Measurements from ENCODE around the gene RECK. TPM values are rescaled to one million over a fixed set of nuclear protein-coding genes. Genes with fewer than 3 reads are reported as not detected.
A peak's percentile ranks its signal among the peaks of the same experiment; 100 is the strongest.
"Not testable (repeated sequence)": the region's sequence is repeated elsewhere in the genome, so short reads cannot be mapped to it uniquely, and the experiment has no call there.

Gene RECK
- total RNA-seq, 1 donor from 2014 or later: 4.5 TPM

- ATAC-seq: no peak
- intact Hi-C loops (cut with micrococcal nuclease): no loop called here
- DNase-seq: no peak
These were observed 107.9 kb downstream of the RECK start for GRCh38 chr9:36144309-36145232.

- intact Hi-C loops (cut with micrococcal nuclease): no loop called here
- DNase-seq (no peak), ATAC-seq (no peak)
These were observed 109.3 kb downstream of the RECK start for GRCh38 chr9:36145970-36146369.

DNA sequence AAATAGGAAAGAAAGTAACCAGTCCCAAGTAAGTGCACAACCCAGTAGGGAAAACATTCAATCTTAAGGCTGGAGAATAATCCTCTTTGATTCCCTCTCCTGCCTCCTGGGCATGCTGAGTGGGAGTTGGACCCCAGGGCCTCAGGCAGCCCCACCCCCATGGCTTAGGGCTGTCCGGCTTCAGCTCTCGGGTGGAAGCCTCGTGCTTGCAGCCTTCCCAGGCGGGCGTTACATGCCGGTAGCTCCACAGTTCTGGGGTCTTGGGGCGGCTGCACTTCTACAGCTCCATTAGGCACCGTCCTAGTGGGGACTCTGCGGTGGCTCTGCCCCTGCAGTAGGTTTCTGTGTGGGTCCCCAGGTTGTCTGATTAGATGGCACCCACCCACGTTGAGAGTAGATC is 109.9 kb downstream of the RECK start:
- intact Hi-C loops (cut with micrococcal nuclease): no loop called here
- ATAC-seq (no peak), DNase-seq (no peak)

DNA sequence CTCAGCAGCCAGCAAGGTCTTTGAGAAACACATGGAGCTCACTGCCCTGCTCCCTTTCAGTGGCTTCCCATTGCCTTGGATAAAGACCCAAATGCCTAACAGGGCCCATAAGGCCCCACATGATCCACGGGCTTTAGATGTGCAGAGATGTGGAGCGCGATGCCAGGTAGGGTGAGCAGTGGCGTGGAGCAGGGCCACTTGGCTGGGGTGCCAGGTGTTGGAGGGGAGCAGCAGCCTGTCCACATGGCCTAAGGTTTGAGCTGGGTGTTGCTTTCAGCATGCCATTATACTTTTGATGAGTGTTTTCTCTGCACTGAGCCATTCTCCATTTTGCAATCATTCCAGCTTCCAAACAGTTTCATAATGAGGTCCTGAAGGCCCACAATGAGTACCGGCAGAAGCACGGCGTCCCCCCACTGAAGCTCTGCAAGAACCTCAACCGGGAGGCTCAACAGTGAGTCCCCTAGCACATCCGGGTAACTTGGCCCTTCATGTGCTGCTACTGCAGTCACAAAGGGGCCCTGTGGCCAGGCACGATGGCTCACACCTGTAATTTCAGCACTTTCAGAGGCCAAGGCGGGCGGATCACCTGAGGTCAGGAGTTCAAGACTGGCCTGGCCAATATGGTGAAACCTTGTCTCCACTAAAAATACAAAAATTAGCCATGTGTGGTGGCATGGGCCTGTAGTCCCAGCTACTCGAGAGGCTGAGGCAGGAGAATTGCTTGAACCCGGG is 110.9 kb downstream of the RECK start:
- ATAC-seq: no peak
- intact Hi-C loops (cut with micrococcal nuclease): no loop called here
- DNase-seq: no peak

- intact Hi-C loops (cut with micrococcal nuclease): no loop called here
- ATAC-seq (peak; percentile 94), DNase-seq (peak; percentile 97)
These were observed 111.8 kb downstream of the RECK start for GRCh38 chr9:36148311-36149051.

GRCh38 chr9:36149197-36149596 is 112.5 kb downstream of the RECK start:
- intact Hi-C loops (cut with micrococcal nuclease): no loop called here
- ATAC-seq (peak; percentile 23), DNase-seq (no peak)

- intact Hi-C loops (cut with micrococcal nuclease): no loop called here
- ATAC-seq (no peak), DNase-seq (no peak)
These were observed 114.0 kb downstream of the RECK start for GRCh38 chr9:36150574-36151315.

DNA sequence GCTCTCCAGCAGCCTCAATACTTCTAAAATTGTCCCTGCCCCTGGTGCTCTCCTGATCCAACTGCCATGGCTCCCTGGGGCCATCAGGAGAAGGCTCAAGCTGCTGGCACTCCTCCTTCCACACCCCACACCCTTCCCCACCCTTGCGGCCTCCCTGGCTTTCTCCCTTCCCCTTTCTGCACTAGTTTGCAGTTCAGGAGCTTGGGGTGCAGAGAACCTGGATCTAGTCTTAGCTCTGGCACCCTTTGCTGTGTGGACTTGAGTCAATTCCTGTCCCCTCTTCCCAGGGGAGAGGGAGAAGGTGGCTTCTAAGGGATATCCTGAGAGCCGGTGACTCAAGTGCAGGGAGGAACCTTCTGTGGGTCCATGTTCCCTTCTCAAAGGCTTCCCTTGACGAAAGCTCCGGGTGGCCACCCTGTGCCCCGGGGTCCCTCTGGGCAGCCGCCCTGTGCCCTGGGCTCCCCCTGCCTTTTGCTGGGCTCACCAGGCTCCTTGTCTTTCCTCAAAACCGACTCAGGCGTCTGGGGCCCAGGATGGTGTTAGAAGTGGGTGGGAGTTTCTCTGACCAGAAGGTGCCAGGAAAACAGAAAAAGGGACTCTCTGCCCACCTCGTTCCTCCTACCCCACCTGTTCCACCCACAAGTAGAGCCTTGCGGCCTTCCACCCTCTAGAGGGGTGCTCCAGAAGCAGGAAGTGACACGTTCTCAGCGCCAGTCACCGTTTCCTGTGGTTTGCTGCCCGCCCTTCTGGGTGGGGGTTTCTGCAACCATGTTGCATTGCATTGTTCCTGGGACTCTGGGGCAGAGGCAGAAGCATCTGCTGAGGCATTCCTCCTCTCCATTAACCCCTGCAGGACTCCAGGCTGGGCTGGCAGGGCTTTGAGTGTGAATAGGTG is 114.8 kb downstream of the RECK start:
- DNase-seq (peak; percentile 67), ATAC-seq (peak; percentile 50)
- intact Hi-C loops (cut with micrococcal nuclease): no loop called here

GRCh38 chr9:36152741-36153438 is 116.2 kb downstream of the RECK start:
- DNase-seq (no peak), ATAC-seq (no peak)
- intact Hi-C loops (cut with micrococcal nuclease): no loop called here

- intact Hi-C loops (cut with micrococcal nuclease): no loop called here
These were observed 117.0 kb downstream of the RECK start for GRCh38 chr9:36153746-36154145.

GRCh38 chr9:36154331-36154952 is 117.7 kb downstream of the RECK start:
- DNase-seq (no peak), ATAC-seq (peak; percentile 27)
- intact Hi-C loops (cut with micrococcal nuclease): no loop called here

More at GRCh38 chr9:36153746-36154145, 117.0 kb downstream of the RECK start:
- ATAC-seq (no peak), DNase-seq (no peak)

DNA sequence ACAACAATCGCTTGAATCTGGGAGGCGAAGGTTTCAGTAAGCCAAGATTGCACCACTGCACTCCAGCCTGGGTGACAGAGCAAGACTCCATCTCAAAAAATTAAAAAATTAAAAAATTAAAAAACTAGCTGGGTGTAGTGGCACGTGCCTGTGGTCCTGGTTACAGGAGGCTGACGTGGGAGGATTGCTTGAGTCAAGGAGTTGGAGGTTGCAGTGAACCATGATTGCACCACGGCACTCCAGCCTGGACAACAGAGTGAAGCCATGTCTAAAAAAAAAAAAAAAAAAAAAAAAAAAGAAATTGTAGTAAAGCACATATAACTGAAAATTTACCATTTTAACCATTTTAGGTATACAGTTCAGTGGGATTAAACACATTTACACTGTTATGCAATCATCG is 119.4 kb downstream of the RECK start:
- DNase-seq (no peak), ATAC-seq (no peak)
- intact Hi-C loops (cut with micrococcal nuclease): no loop called here

GRCh38 chr9:36158122-36158521 is 121.4 kb downstream of the RECK start:
- ATAC-seq: peak; percentile 74
- no peak for DNase-seq
- intact Hi-C loops (cut with micrococcal nuclease): no loop called here

DNA sequence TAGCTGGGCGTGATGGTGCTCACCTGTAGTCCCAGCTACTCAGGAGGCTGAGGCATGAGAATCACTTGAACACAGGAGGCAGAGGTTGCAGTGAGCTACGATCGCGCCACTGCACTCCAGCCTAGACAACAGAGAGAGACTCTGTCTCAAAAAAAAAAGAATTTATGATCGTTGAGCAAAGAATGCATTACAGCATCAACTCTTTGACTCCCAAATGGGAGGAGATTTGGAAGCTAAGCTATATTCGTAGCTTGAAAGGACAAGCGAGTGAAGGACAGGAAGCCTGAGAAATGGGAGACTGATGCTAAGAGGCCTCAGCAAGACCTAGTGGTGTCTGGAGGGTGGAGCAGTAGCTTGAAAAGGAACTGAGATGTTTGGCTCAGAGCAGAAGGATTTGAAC is 122.2 kb downstream of the RECK start:
- DNase-seq: no peak
- ATAC-seq: peak; percentile 70
- intact Hi-C loops (cut with micrococcal nuclease): no loop called here

- DNase-seq; intact Hi-C loops (cut with micrococcal nuclease); ATAC-seq: not testable (repeated sequence)
These were observed 122.8 kb downstream of the RECK start for GRCh38 chr9:36159509-36159908.

- ATAC-seq; intact Hi-C loops (cut with micrococcal nuclease): not testable (repeated sequence)
These were observed 123.4 kb downstream of the RECK start for GRCh38 chr9:36160126-36160525.

GRCh38 chr9:36161187-36161586 is 124.5 kb downstream of the RECK start:
- DNase-seq (no peak), ATAC-seq (no peak)
- intact Hi-C loops (cut with micrococcal nuclease): no loop called here

More at GRCh38 chr9:36160126-36160525, 123.4 kb downstream of the RECK start:
- not testable (repeated sequence) for DNase-seq

All from left ventricle myocardium superior (tissue), 1 donor.